ENCODE data around the gene CFAP54. TPM values are rescaled to one million over a fixed set of nuclear protein-coding genes. Genes with fewer than 3 reads are reported as not detected.
A peak's percentile ranks its signal among the peaks of the same experiment; 100 is the strongest.

Gene CFAP54
- total RNA-seq, 1 experiment from 2014 or later: 0.05 TPM

DNA sequence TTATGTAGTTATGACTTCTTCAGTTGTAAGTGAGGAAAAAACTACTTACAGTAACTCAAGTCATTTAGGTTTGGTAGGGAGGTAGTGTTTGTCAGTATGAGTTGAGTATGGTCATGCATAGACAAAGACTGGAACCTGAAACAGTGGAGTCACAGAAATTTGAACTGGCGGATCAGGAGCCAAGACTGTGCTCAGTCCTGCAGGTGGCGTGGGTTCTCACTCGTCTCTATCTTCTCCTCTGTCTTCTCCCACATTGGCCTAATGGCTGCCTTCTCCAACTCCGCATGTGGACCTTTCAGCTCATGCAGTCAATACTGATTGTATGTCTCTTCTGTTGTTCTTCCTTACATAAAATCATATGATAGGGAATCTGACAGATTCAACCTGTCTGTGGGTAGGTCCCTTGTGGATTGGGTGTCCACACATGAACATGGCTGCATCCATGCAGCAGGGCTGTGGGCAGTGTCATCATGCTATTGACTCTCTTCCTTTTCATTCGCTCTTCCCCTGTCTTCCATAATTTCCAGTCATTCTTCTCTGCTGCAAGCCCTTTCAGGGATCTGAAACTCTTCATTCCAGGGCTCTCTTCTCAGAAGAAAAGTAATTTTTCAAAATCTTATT is 338.9 kb downstream of the CFAP54 start:
- H3K4me1 ChIP-seq (replicated peaks): peaks cover 5% of the 10 kb centered on the region
- no peak overlapping the region for H3K4me3 ChIP-seq
- peaks cover 7% of the 10 kb centered on the region; the same call in 1 of the 2 replicates for H3K9me3 ChIP-seq (replicated peaks)
- no peak for DNase-seq (ENCODE audit: low read depth in 1 of 2, low spot score in 2 of 2)
- H3K27me3 ChIP-seq (replicated peaks): no peaks in the 10 kb centered on the region
- H3K36me3 ChIP-seq: no peaks in the 10 kb centered on the region
- H3K27ac ChIP-seq: no peak overlapping the region

DNA sequence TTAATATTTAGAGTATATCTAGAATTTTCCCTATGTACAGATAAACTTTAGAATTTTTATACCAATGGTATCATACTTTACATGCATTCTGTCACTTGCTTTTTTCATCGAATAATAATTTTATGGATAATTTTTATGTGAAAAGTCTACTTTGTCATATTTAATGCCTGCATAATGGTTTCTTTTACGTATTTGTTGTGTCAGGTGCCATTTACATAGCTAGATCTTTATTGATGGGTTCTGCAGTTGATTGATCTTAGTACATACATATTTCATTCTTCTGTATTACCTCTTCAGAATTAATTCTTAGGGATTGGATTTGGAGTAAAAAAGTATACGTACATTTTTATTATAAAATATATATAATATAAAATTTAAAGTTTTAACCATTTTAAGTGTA is 340.0 kb downstream of the CFAP54 start:
- Histone ChIP-seq H3K27ac (no peak overlapping the region), H3K9me3 (replicated peaks) (peaks cover 7% of the 10 kb centered on the region; the same call in 1 of the 2 replicates), H3K36me3 (no peaks in the 10 kb centered on the region), H3K4me1 (replicated peaks) (peaks cover 5% of the 10 kb centered on the region), H3K27me3 (replicated peaks) (no peaks in the 10 kb centered on the region), H3K4me3 (no peak overlapping the region)
- DNase-seq (ENCODE audit: low read depth in 1 of 2, low spot score in 2 of 2): no peak

DNA sequence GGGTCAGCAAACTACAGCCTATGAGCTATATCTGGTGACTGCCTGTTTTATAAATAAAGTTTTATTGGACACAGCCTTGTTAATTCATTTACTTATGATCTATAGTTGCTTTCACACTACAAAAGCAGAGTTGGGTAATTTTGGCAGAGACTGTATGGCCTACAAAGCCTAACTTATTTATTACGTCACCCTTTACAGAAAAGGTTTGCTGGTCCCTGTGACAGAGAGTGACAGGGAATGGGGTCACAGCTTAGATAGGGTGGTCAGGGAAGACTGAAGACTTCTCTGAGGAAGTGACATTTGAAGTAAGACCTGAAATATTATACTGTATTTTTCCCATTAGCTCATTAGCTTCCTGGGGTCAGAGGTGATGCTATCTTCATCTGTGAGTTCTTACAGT is 342.0 kb downstream of the CFAP54 start:
- DNase-seq (ENCODE audit: low read depth in 1 of 2, low spot score in 2 of 2): no peak
- peaks cover 7% of the 10 kb centered on the region; the same call in 1 of the 2 replicates for H3K9me3 ChIP-seq (replicated peaks)
- no peaks in the 10 kb centered on the region for H3K36me3 ChIP-seq
- H3K4me1 ChIP-seq (replicated peaks): peaks cover 5% of the 10 kb centered on the region
- no peak overlapping the region for H3K27ac ChIP-seq
- no peak overlapping the region for H3K4me3 ChIP-seq
- no peaks in the 10 kb centered on the region for H3K27me3 ChIP-seq (replicated peaks)

DNA sequence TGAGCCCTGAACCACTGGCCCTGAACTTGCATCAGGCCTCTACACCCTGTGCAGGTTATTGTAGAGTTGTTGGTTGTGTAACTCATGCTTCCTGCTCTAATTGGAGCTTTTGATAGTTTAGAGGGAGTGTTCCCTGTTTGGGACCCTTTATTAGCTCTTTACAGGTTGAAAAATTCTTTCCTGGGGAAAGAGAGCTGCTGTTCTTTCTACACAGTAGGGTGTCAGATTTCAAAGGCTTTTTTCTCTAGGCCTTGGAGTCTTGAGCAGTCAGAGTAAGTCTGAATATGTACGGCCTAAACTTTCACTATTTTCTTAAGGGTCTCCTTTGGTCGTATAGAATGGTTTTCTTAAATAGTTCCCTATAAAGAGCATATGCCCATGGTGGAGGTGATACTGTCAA is 356.9 kb downstream of the CFAP54 start:
- no peaks in the 10 kb centered on the region for H3K36me3 ChIP-seq
- H3K27me3 ChIP-seq (replicated peaks): no peaks in the 10 kb centered on the region
- no peak for DNase-seq (ENCODE audit: low read depth in 1 of 2, low spot score in 2 of 2)
- H3K27ac ChIP-seq: no peak overlapping the region
- no peak overlapping the region for H3K4me3 ChIP-seq
- no peaks in the 10 kb centered on the region; the same call in 1 of the 2 replicates for H3K4me1 ChIP-seq (replicated peaks)
- no peaks in the 10 kb centered on the region for H3K9me3 ChIP-seq (replicated peaks)

DNA sequence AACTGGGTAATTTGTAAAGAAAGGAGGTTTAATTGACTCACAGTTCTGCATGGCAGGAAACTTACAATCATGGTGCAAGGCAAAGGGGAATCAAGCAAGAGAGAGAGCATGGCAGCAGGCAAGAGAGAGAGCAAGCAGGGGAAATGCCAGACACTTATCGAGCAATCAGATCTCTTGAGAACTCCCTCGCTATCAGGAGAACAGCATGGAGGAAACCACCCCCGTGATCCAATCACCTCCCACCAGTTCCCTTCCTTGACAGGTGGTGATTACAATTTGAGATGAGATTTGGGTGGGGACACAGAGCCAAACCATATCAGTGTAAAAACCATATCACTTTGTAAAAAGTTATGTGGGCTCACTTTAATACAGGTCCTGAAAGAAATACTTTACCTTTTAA is 361.3 kb downstream of the CFAP54 start:
- DNase-seq (ENCODE audit: low read depth in 1 of 2, low spot score in 2 of 2): no peak
- H3K4me1 ChIP-seq (replicated peaks): no peaks in the 10 kb centered on the region; the same call in 1 of the 2 replicates
- no peaks in the 10 kb centered on the region for H3K9me3 ChIP-seq (replicated peaks)
- no peak overlapping the region for H3K4me3 ChIP-seq
- no peak overlapping the region for H3K27ac ChIP-seq
- H3K36me3 ChIP-seq: no peaks in the 10 kb centered on the region
- no peaks in the 10 kb centered on the region for H3K27me3 ChIP-seq (replicated peaks)

DNA sequence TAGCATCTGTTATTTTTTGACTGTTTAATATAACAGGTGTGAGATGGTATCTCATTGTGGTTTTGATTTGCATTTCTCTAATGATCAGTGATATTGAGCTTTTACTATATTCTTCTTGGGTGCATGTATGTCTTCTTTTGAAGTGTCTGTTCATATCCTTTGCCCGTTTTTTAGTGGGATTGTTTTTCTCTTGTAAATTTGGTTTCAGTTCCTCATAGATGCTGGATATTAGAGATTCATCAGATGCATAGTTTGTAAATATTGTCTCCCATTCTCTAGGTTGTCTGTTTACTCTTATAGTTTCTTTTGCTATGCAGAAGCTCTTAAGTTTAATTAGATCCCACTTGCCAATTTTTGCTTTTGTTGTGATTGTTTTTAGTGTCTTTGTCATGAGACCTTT is 368.8 kb downstream of the CFAP54 start:
- Histone ChIP-seq H3K36me3 (no peaks in the 10 kb centered on the region), H3K27me3 (replicated peaks) (no peaks in the 10 kb centered on the region), H3K9me3 (replicated peaks) (no peaks in the 10 kb centered on the region), H3K4me3 (no peak overlapping the region), H3K4me1 (replicated peaks) (peaks cover 21% of the 10 kb centered on the region), H3K27ac (no peak overlapping the region)
- no peak for DNase-seq (ENCODE audit: low read depth in 1 of 2, low spot score in 2 of 2)

DNA sequence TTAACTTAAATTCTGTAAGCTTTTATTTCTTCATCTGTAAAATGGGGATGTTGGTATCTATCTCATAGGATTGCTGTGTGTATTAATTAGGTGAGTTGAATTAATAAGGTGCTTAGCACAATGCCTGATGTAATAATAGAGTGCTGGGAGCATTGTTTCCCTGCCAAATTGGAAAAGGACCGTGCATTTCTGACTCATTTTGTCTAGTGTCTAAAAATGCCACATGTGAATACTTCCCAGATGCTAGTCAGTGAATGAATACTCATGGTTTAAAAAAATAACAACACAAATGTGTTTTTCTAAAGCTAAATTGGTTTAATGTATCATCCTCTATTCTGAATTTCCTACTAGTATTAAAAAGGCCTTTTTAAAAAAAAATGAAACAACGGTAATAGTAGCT is 372.3 kb downstream of the CFAP54 start:
- Histone ChIP-seq H3K27me3 (replicated peaks) (no peaks in the 10 kb centered on the region), H3K27ac (peak overlapping the region; percentile 93), H3K4me1 (replicated peaks) (peaks cover 28% of the 10 kb centered on the region), H3K9me3 (replicated peaks) (no peaks in the 10 kb centered on the region), H3K36me3 (no peaks in the 10 kb centered on the region), H3K4me3 (no peak overlapping the region)
- peak in 1 of 2 experiments; percentile 42 for DNase-seq (ENCODE audit: low read depth in 1 of 2, low spot score in 2 of 2)

DNA sequence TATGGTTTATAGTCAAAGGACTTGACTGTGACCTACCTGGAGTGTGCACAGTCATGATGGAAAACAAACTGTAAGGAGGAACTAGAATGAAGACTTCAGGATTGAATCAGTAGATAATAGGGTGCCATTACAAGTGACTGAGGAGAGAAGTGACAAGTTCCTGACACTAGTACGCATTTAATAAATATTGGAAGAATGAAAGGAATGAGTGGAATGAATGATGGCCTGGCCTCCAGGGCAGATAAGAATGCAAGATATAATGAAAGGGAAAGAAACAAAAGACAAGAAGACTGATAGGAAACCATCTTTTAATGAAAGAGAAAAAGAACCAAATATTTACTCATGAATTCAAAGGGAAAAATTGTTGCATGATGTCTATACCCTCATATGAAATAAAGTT is 372.9 kb downstream of the CFAP54 start:
- no peak overlapping the region for H3K4me3 ChIP-seq

DNA sequence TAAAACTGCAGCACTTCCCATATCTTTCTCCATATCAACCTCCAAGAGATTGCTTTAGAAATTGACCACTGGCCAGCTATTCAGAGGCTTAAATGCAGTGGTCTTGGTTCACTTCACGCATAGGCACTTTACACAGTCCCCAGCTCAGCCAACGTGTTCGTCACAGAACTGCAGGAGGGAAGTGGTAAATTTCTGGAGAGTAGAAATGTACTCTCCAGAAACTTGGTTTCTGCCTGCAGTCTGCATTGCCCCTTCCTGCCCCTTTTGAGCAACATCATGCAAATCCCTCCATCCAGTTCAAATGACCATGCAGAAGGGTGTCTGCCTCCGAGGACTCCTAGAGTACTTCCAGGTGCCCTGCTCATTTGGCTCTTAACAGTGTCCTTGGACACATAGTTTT is 375.0 kb downstream of the CFAP54 start:
- Histone ChIP-seq H3K9me3 (replicated peaks) (no peaks in the 10 kb centered on the region), H3K36me3 (no peaks in the 10 kb centered on the region), H3K4me3 (no peak overlapping the region), H3K4me1 (replicated peaks) (peaks cover 28% of the 10 kb centered on the region), H3K27ac (no peak overlapping the region), H3K27me3 (replicated peaks) (no peaks in the 10 kb centered on the region)
- DNase-seq (ENCODE audit: low read depth in 1 of 2, low spot score in 2 of 2): no peak

More for the DNA sequence above, 372.9 kb downstream of the CFAP54 start:
- Histone ChIP-seq H3K9me3 (replicated peaks) (no peaks in the 10 kb centered on the region), H3K4me1 (replicated peaks) (peaks cover 28% of the 10 kb centered on the region), H3K27ac (peak overlapping the region; percentile 93), H3K27me3 (replicated peaks) (no peaks in the 10 kb centered on the region), H3K36me3 (no peaks in the 10 kb centered on the region)
- peak in 1 of 2 experiments; percentile 80 for DNase-seq (ENCODE audit: low read depth in 1 of 2, low spot score in 2 of 2)

DNA sequence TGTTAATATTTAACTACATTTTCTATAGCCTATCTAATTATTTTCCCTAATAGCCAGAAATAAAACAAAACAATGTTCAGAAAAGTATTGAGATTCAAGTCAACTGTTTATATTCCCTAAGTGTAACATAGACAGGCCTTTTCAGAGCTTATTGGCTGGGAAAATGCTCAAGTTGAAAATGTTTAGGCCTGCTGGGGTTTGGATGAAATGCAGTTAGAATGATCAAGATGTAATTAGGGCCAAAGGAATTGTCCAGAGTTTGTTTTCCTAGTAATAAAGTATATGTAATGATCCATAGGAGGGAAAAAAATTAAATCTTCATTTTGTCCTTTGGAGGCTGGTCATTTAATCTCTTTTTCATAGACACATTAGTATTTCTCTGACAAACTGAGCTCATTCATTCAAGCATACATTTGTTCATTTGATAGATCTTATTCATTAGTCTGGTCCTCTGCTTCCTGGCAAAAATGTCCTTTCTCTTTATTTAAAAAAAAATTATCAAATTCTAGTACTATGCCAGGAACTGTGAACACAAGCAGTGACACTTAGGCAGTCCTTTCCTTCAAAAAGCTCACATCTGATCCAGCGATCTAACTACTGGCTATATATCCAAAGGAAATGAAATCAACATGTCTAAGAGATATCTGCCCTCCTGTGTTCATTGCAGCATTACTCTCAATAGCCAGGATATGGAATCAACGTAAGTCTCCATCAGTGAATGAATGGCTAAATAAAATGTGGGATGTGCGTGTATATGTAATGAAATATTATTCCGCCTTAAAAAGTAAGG is 377.6 kb downstream of the CFAP54 start:
- no peak for DNase-seq (ENCODE audit: low read depth in 1 of 2, low spot score in 2 of 2)
- no peak overlapping the region for H3K27ac ChIP-seq
- no peaks in the 10 kb centered on the region for H3K36me3 ChIP-seq
- H3K4me1 ChIP-seq (replicated peaks): peaks cover 18% of the 10 kb centered on the region
- H3K27me3 ChIP-seq (replicated peaks): no peaks in the 10 kb centered on the region
- no peaks in the 10 kb centered on the region for H3K9me3 ChIP-seq (replicated peaks)
- no peak overlapping the region for H3K4me3 ChIP-seq

DNA sequence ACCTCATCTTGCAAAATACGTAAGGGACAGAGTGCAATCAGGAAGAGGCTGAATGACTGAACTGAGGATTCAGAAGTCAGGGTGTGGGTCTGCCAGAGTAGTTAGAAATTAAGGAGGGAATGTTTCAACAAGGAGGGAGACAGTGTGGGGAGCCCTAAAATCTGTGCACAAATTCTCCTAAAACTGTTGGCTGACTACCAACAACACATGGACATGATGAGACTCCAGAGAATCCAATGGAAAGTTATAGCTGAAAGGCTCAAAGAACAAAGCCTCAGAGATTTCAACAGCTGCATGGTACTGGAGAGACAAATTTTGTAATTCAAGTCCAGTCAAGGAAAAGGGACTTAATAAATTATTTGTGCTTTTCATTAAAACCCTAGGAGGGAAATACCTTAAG is 381.6 kb downstream of the CFAP54 start:
- no peak for DNase-seq (ENCODE audit: low read depth in 1 of 2, low spot score in 2 of 2)
- no peaks in the 10 kb centered on the region for H3K36me3 ChIP-seq
- no peaks in the 10 kb centered on the region for H3K27me3 ChIP-seq (replicated peaks)
- H3K9me3 ChIP-seq (replicated peaks): no peaks in the 10 kb centered on the region
- H3K4me3 ChIP-seq: no peak overlapping the region
- no peaks in the 10 kb centered on the region for H3K4me1 ChIP-seq (replicated peaks)
- H3K27ac ChIP-seq: no peak overlapping the region

DNA sequence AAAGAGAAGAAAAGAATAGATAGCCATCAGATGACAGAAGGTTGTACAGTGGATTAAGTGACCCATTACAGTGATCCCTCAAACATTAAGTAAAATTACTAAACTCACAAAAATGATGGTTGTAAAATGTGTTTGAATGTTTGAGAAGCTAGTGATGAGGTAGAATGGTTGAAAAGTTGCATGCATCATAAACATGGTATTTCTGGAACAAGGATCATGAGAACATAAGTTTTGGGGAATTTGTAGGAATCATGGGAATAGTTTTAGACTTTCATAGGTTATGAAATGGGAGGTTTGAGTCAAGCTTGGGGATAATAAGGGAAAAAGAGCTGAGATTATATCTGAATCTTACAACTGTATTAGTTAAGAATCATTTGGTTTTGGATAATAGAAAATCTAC is 383.6 kb downstream of the CFAP54 start:
- Histone ChIP-seq H3K27ac (no peak overlapping the region), H3K36me3 (no peaks in the 10 kb centered on the region), H3K9me3 (replicated peaks) (no peaks in the 10 kb centered on the region), H3K4me1 (replicated peaks) (peaks cover 9% of the 10 kb centered on the region), H3K4me3 (no peak overlapping the region), H3K27me3 (replicated peaks) (no peaks in the 10 kb centered on the region)
- DNase-seq (ENCODE audit: low read depth in 1 of 2, low spot score in 2 of 2): no peak

DNA sequence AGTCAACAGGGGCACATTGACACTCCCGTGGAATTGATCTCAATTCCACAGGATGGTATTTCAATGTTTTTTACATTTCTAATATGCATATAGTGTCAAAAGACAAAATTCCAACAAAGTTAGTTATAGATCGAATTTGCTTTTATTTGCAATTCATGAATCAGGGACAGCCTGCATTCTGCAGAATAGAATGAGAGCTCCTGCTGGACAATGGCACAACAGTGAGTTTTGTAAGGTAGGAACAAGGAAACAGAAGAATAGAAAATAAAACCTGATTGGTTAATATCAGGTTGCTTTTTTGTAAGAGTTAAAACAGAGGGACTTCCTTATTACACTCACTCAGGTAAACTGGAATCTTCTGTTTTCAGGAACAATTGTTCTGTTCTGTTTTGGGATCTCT is 384.8 kb downstream of the CFAP54 start:
- Histone ChIP-seq H3K9me3 (replicated peaks) (no peaks in the 10 kb centered on the region), H3K4me3 (no peak overlapping the region), H3K36me3 (no peaks in the 10 kb centered on the region), H3K27me3 (replicated peaks) (no peaks in the 10 kb centered on the region), H3K27ac (no peak overlapping the region), H3K4me1 (replicated peaks) (peaks cover 22% of the 10 kb centered on the region)
- no peak for DNase-seq (ENCODE audit: low read depth in 1 of 2, low spot score in 2 of 2)

DNA sequence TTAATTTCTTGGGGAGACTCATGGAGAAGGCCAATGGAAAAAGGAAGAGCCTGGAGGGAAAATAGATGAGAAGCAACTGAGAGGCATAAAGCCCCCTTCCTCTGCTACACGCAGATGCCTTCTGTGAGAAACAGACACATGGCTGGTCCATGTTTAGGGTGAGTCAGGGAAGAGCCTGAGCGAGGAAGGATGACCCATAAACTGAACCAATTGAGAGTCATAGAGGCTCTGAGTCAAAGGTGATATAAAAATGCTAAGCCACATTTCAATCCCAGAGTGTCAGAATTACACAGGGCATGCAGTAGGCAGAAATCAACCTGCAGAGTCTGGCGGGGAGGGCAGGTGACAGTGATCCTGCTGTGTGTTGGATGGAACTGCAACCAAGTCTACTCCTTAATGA is 387.6 kb downstream of the CFAP54 start:
- DNase-seq (ENCODE audit: low read depth in 1 of 2, low spot score in 2 of 2): no peak
- H3K4me3 ChIP-seq: no peak overlapping the region
- H3K4me1 ChIP-seq (replicated peaks): peaks cover 45% of the 10 kb centered on the region
- no peaks in the 10 kb centered on the region for H3K9me3 ChIP-seq (replicated peaks)
- no peak overlapping the region for H3K27ac ChIP-seq
- H3K36me3 ChIP-seq: no peaks in the 10 kb centered on the region
- no peaks in the 10 kb centered on the region for H3K27me3 ChIP-seq (replicated peaks)
